Ovary (tissue), 9 donors: ENCODE results near the gene DPM1. TPM values are rescaled to one million over a fixed set of nuclear protein-coding genes. Genes with fewer than 3 reads are reported as not detected.

Experiments
- DNase-seq, 5 donors: peaks; one replicate each; pipeline ENCODE4 v3.0.0-alpha.2; 2019 to 2020
- H3K27ac ChIP-seq, 2 donors: fragments of 200-600 bp; one replicate each; pipeline versions ENCODE4 v1.5.1 to v1.8.0; 2019 to 2022
- H3K27me3 ChIP-seq: fragments of 200-600 bp; one replicate; pipeline ENCODE4 v1.8.0; 2022
- H3K36me3 ChIP-seq: fragments of 200-600 bp; sonication (generic); one replicate; pipeline ENCODE4 v1.5.1; 2019
- H3K4me1 ChIP-seq: one replicate; pipeline ENCODE4 v1.8.1; 2013; ENCODE audit warnings: mild to moderate bottlenecking, moderate library complexity; ENCODE audit not compliant: insufficient read depth
- H3K4me3 ChIP-seq: fragments of 200-600 bp; sonication (generic); one replicate; pipeline ENCODE4 v1.5.1; 2017
- H3K9me3 ChIP-seq, 2 donors: fragments of 200-600 bp in 1 of 2; sonication (generic) in 1 of 2; one replicate each; pipeline versions ENCODE4 v1.5.1 to v1.8.1; 2013 to 2019; ENCODE audit warnings: mild to moderate bottlenecking in 1 of 2, moderate library complexity in 1 of 2
- EP300 ChIP-seq: sonication (generic); formaldehyde crosslinking; IDR thresholded peaks from one replicate; pipeline ENCODE4 v1.6.1; 2017; ENCODE audit warnings: antibody characterized with exemption
- POLR2A ChIP-seq: fragments of 450-650 bp; IDR thresholded peaks from one replicate; pipeline ENCODE4 v1.6.1; 2017; ENCODE audit warnings: antibody characterized with exemption, mild to moderate bottlenecking, moderate library complexity
- WGBS, 3 donors: extraction: QIAGEN DNeasy Blood & Tissue Kit in 1 of 3; methylation state at CpG; one replicate each; pipeline versions ENCODE4 v1.1.5 to v1.1.7; 2013 to 2017; 5-methylcytosine and 5-hydroxymethylcytosine counted together
- intact Hi-C, 4 donors: fragments of 100-400 bp; cut with DNase I; formaldehyde crosslinking; loops; one replicate each; pipeline versions ENCODE4 v1.11.0 to v1.15.1; 2022 to 2023
- polyA plus RNA-seq, 2 donors: library from polyadenylated mRNA; stranded (reverse); fragments of 200-250 nt in 1 of 2; fragments of 350-450 nt in 1 of 2; fragmentation: Illumina TruSeq in 1 of 2; extraction: RNeasy Lipid Tissue Mini Kit (QIAGEN cat#74804) in 1 of 2; gene quantifications; one replicate each; pipeline ENCODE4 v1.2.3, GENCODE V29; 2013 to 2014
- total RNA-seq, 7 donors: library from RNA; depleted of rRNA in 2 of 7; stranded (reverse); fragments of >200 nt in 2 of 7; fragmentation: NEBNext Ultra II Directional in 3 of 7; extraction: Animal tissue kit (Norgen Biotek cat#: 25700) in 3 of 7; gene quantifications; one replicate each; pipeline versions ENCODE4 v1.1.0 to v1.2.4, GENCODE V29; 2016 to 2023
- TF ChIP-seq, protein P1 (sequence below), 3 donors: fragments of 450-650 bp in 2 of 3; fragments of 200-600 bp in 1 of 3; IDR thresholded peaks; one replicate each; pipeline versions ENCODE4 v1.5.1 to v1.8.0; 2016 to 2022; ENCODE audit warnings: antibody characterized with exemption in 3 of 3, mild to moderate bottlenecking in 1 of 3
- donor health status: DM: no; HTN: no; CAD: no; lungs with moderate emphysema.
- donor health status: DM: no; HTN: no; CAD: no.
- donor health status: Bipolar disorder and iron deficiency.
- donor health status: DM: yes; HTN: yes; CAD: no.
- donor health status: DM: no; HTN: no; CAD: no.
- donor health status: DM: yes; HTN: yes; CAD: no.

The DPM1 gene
- total and polyA plus RNA-seq, 9 donors, result 31.1 to 53.8 (median 38.1) TPM

DNA sequence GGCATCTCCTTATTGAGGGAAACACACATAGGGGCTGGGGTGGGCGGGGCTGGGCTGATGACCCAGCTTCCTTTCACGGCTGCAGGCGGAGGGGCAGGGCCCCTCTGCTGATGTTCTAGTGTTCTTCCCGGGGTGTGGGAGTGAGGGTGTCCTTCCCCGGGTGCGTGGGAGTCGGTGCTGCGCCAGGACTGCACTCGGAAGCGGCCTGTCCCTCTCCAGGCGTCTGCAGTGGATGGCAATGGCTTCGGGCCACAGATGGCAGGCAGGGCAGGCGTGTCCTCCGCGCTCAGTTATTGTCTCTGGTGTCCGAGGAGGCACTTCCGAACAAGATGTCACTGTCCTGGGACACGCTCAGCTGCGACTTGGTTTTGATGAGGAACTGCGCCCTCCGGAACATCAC, 45.4 kb upstream of the DPM1 start:
- intact Hi-C loops, result no loop called here
- no peaks in the 10 kb centered on the region for H3K9me3 ChIP-seq
- whole genome bisulfite sequencing, 3 donors, result 38 to 50% (median 41%) methylated on average over 21 of the region's 21 CpGs
- H3K27ac ChIP-seq, result no peak overlapping the region
- no peak for DNase-seq
- no peaks in the 10 kb centered on the region for H3K36me3 ChIP-seq
- TF ChIP-seq EP300 (no peak), POLR2A (no peak)
- TF ChIP-seq, protein P1, sequence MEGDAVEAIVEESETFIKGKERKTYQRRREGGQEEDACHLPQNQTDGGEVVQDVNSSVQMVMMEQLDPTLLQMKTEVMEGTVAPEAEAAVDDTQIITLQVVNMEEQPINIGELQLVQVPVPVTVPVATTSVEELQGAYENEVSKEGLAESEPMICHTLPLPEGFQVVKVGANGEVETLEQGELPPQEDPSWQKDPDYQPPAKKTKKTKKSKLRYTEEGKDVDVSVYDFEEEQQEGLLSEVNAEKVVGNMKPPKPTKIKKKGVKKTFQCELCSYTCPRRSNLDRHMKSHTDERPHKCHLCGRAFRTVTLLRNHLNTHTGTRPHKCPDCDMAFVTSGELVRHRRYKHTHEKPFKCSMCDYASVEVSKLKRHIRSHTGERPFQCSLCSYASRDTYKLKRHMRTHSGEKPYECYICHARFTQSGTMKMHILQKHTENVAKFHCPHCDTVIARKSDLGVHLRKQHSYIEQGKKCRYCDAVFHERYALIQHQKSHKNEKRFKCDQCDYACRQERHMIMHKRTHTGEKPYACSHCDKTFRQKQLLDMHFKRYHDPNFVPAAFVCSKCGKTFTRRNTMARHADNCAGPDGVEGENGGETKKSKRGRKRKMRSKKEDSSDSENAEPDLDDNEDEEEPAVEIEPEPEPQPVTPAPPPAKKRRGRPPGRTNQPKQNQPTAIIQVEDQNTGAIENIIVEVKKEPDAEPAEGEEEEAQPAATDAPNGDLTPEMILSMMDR (IDR thresholded peaks at IDR 0.05), result no peak
- H3K4me3 ChIP-seq, result no peak overlapping the region
- no peaks in the 10 kb centered on the region for H3K4me1 ChIP-seq
- H3K27me3 ChIP-seq, result no peaks in the 10 kb centered on the region

DNA sequence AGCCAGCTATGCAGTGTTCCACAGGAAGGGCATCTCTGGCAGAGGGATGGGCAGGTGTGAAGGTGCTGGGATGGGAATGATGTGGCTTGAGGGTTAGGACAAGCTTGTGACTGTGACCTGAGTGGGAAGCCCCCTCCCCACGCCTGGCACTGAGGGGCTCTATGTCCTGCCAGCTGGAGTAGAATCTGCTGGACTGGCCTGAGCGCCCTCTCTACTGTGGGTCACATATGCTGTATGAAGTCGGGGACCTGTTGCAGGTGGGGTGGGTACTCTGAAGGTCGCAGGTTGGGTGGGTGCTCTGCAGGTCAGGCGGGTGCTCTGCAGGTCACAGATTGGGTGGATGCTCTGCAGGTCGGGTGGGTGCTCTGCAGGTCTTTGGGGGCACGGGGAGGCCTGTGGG, 44.3 kb upstream of the DPM1 start:
- Histone ChIP-seq H3K4me1 (no peaks in the 10 kb centered on the region), H3K4me3 (no peak overlapping the region), H3K27me3 (no peaks in the 10 kb centered on the region), H3K36me3 (no peaks in the 10 kb centered on the region), H3K27ac (no peak overlapping the region), H3K9me3 (no peaks in the 10 kb centered on the region)
- TF ChIP-seq, protein P1 (IDR thresholded peaks at IDR 0.05), result no peak
- no peak for TF ChIP-seq POLR2A
- TF ChIP-seq EP300, result no peak
- DNase-seq, result no peak
- intact Hi-C loops, result no loop called here
- 69 to 79% (median 73%) methylated on average over 7 of the region's 7 CpGs for WGBS, 3 donors

DNA sequence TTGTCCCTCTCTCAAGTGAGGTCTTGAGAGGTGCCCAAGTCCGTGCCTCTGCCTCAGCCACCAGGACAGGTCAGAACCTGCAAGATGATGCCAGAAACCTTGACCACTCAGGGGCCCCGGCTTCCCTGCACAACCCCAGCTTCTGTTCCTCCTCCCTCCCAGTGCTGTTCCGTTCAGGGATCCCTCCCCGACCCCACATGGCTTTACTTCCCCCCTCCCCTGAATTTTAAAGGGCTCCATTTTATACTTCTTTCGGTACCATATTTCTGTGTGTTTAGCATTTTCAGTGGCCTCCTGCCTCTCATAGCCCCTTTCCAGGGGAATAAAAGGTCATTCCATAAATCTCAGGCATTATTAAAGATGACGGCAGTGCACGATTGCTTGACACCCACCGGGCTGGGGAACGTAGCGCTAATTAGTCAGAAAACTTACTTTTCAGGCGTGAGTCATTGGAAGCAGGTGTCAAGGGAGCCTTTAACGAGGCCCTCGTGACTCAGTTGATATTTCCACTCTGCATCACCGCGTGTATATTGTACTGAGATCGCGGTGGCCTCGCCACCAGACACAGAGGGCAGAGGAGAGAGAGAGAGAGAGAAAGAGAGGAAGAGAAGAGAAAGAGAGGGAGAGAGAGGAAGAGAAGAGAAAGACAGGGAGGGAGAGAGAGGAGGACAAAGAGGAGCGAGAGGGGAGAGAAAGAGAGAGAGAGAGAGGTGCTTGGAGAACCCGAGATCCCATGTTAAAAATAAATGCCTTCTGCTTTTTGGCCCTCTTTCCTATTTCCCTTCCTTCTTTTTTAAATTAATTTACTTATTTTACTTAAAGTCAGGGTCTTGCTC, 43.3 kb upstream of the DPM1 start:
- Histone ChIP-seq H3K9me3 (no peaks in the 10 kb centered on the region), H3K27me3 (no peaks in the 10 kb centered on the region), H3K27ac (no peak overlapping the region), H3K4me3 (no peak overlapping the region), H3K4me1 (no peaks in the 10 kb centered on the region), H3K36me3 (no peaks in the 10 kb centered on the region)
- TF ChIP-seq, protein P1 (IDR thresholded peaks at IDR 0.05), result no peak
- TF ChIP-seq EP300, result no peak
- TF ChIP-seq POLR2A, result no peak
- WGBS, 3 donors, result 47 to 53% (median 52%) methylated on average over 20 of the region's 20 CpGs
- intact Hi-C loops, result no loop called here
- DNase-seq, result no peak

DNA sequence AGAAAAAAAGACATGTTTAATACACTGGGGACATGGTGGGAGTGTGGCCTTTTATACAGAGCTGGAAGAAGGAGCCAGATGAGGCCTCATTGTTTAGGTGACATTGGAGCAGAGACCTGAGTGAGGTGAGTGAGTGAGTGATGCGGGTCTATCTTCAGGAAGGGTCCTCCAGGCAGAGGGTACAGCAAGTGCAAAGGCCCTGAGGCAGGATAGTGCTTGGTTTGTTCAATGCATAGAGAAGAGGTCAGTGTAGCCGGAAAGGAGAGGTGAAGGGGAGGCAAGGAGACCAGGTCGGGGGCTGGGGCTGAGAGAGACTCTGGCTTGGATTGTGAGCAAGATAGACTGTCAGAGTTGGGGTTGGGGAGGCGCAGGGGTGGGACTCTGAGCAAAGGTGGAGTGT, 41.0 kb upstream of the DPM1 start:
- no peaks in the 10 kb centered on the region for H3K9me3 ChIP-seq
- no peaks in the 10 kb centered on the region for H3K27me3 ChIP-seq
- H3K4me1 ChIP-seq, result no peaks in the 10 kb centered on the region
- intact Hi-C loops, result no loop called here
- DNase-seq, result no peak
- H3K36me3 ChIP-seq, result no peaks in the 10 kb centered on the region
- 89 to 92% (median 91%) methylated on average over 4 of the region's 4 CpGs for WGBS, 3 donors
- H3K27ac ChIP-seq, result no peak overlapping the region
- TF ChIP-seq, protein P1 (IDR thresholded peaks at IDR 0.05), result no peak
- H3K4me3 ChIP-seq, result no peak overlapping the region
